H9 (cell line): ENCODE results near the gene ACSL3. TPM values are rescaled to one million over a fixed set of nuclear protein-coding genes. Genes with fewer than 3 reads are reported as not detected.

ENCODE experiments used
- DNase-seq: peaks from one replicate; pipeline ENCODE4 v3.0.0-alpha.2; 2017
- H2AFZ ChIP-seq: one replicate; pipeline ENCODE4 v1.6.1; 2013; ENCODE audit warnings: mild to moderate bottlenecking, low read length, control low read depth, moderate library complexity
- H2AK5ac ChIP-seq: 2 replicates; pipeline ENCODE4 v1.6.1; 2013; ENCODE audit warnings: low read length, control low read depth, mixed read lengths; ENCODE audit not compliant: insufficient read length
- H2BK120ac ChIP-seq: one replicate; pipeline ENCODE4 v1.6.1; 2013; ENCODE audit warnings: low read depth, mild to moderate bottlenecking, low read length, control low read depth, inconsistent platforms; ENCODE audit not compliant: poor library complexity, severe bottlenecking
- H2BK12ac ChIP-seq: 2 replicates; pipeline ENCODE4 v1.6.1; 2013; ENCODE audit warnings: low read length, control low read depth, mixed read lengths, low read depth; ENCODE audit not compliant: insufficient read length
- H2BK15ac ChIP-seq: 2 replicates; pipeline ENCODE4 v1.6.1; 2013; ENCODE audit warnings: low read depth, low read length, control low read depth
- H2BK20ac ChIP-seq: one replicate; pipeline ENCODE4 v1.6.1; 2013; ENCODE audit warnings: low read depth, mild to moderate bottlenecking, low read length, control low read depth, inconsistent platforms; ENCODE audit not compliant: poor library complexity, severe bottlenecking
- H2BK5ac ChIP-seq: 2 replicates; pipeline ENCODE4 v1.6.1; 2013; ENCODE audit warnings: low read length, control low read depth, mixed read lengths; ENCODE audit not compliant: insufficient read length
- H3K14ac ChIP-seq: 2 replicates; pipeline ENCODE4 v1.6.1; 2013; ENCODE audit warnings: low read length, control low read depth; ENCODE audit not compliant: insufficient read depth
- H3K18ac ChIP-seq: 2 replicates; pipeline ENCODE4 v1.6.1; 2013; ENCODE audit warnings: low read depth, mild to moderate bottlenecking, mixed read lengths, low read length, control low read depth; ENCODE audit not compliant: insufficient read length
- H3K23ac ChIP-seq: 2 replicates; pipeline ENCODE4 v1.6.1; 2013; ENCODE audit warnings: low read length, control low read depth, mixed read lengths, low read depth; ENCODE audit not compliant: insufficient read length
- H3K23me2 ChIP-seq: 2 replicates; pipeline ENCODE4 v1.6.1; 2013; ENCODE audit warnings: low read depth, mild to moderate bottlenecking, mixed read lengths, low read length, control low read depth; ENCODE audit not compliant: insufficient read length, poor library complexity, severe bottlenecking
- H3K27ac ChIP-seq: 2 replicates; pipeline ENCODE4 v1.5.1; 2013; ENCODE audit warnings: low read length, control low read depth, mixed read lengths, low read depth; ENCODE audit not compliant: insufficient read length
- H3K27me3 ChIP-seq: 2 replicates; pipeline ENCODE4 v1.6.1; 2013; ENCODE audit warnings: low read length, control low read depth, inconsistent platforms; ENCODE audit not compliant: insufficient read depth
- H3K4ac ChIP-seq: 2 replicates; pipeline ENCODE4 v1.6.1; 2013; ENCODE audit warnings: low read depth, mild to moderate bottlenecking, control low read depth, inconsistent platforms, low read length, moderate library complexity
- H3K4me1 ChIP-seq: 2 replicates; pipeline ENCODE4 v1.6.1; 2013; ENCODE audit warnings: low read length, control low read depth, inconsistent platforms; ENCODE audit not compliant: insufficient read depth
- H3K4me2 ChIP-seq: 2 replicates; pipeline ENCODE4 v1.6.1; 2013; ENCODE audit warnings: low read length, control low read depth, mixed read lengths; ENCODE audit not compliant: insufficient read length, insufficient read depth
- H3K56ac ChIP-seq: 2 replicates; pipeline ENCODE4 v1.6.1; 2013; ENCODE audit warnings: low read depth, mild to moderate bottlenecking, mixed read lengths, low read length, control low read depth; ENCODE audit not compliant: insufficient read length
- H3K79me1 ChIP-seq: 2 replicates; pipeline ENCODE4 v1.6.1; 2013; ENCODE audit warnings: low read depth, mild to moderate bottlenecking, moderate library complexity, low read length, control low read depth, inconsistent platforms; ENCODE audit not compliant: insufficient read depth, poor library complexity, severe bottlenecking
- H3K79me2 ChIP-seq: 2 replicates; pipeline ENCODE4 v1.6.1; 2013; ENCODE audit warnings: low read length, control low read depth, inconsistent platforms; ENCODE audit not compliant: insufficient read depth
- H3K9ac ChIP-seq: 2 replicates; pipeline ENCODE4 v1.6.1; 2013; ENCODE audit warnings: low read length, control low read depth, mixed read lengths; ENCODE audit not compliant: insufficient read length; ENCODE audit errors: extremely low read depth
- H3K9me3 ChIP-seq: one replicate; pipeline ENCODE4 v1.6.1; 2013; ENCODE audit warnings: low read depth, low read length, inconsistent platforms; ENCODE audit not compliant: control insufficient read depth
- H3T11ph ChIP-seq: one replicate; pipeline ENCODE4 v1.6.1; 2013; ENCODE audit warnings: mild to moderate bottlenecking, low read length, control low read depth, inconsistent platforms
- H4K20me1 ChIP-seq: one replicate; pipeline ENCODE4 v1.6.1; 2013; ENCODE audit not compliant: control insufficient read depth, insufficient read length, insufficient read depth
- H4K5ac ChIP-seq: 2 replicates; pipeline ENCODE4 v1.6.1; 2013; ENCODE audit warnings: low read depth, mild to moderate bottlenecking, mixed read lengths, low read length, control low read depth; ENCODE audit not compliant: insufficient read length
- H4K8ac ChIP-seq: replicated peaks from 2 replicates; pipeline ENCODE4 v1.6.1; 2013; ENCODE audit warnings: low read length, control low read depth, mixed read lengths, low read depth; ENCODE audit not compliant: insufficient read length
- H4K91ac ChIP-seq: 2 replicates; pipeline ENCODE4 v1.6.1; 2013; ENCODE audit warnings: low read depth, mild to moderate bottlenecking, moderate library complexity, mixed read lengths, low read length, control low read depth; ENCODE audit not compliant: insufficient read length
- H3K27ac Mint-ChIP-seq, 3 experiments: 2 replicates in 2 of 3; 3 replicates in 1 of 3; pipeline ENCODE4 v1.8.0; 2020 to 2021; ENCODE audit warnings: mixed read lengths in 3 of 3, mild to moderate bottlenecking in 1 of 3, moderate library complexity in 1 of 3
- H3K27me3 Mint-ChIP-seq: 2 replicates; pipeline ENCODE4 v1.8.0; 2021; ENCODE audit warnings: low read depth, mild to moderate bottlenecking, moderate library complexity, mixed read lengths
- H3K36me3 Mint-ChIP-seq, 3 experiments: 2 replicates in 2 of 3; 3 replicates in 1 of 3; pipeline ENCODE4 v1.8.0; 2020 to 2021; ENCODE audit warnings: low read depth in 3 of 3, mixed read lengths in 3 of 3; ENCODE audit not compliant: insufficient read depth in 1 of 3
- H3K4me1 Mint-ChIP-seq, 2 experiments: 2 replicates each; pipeline ENCODE4 v1.8.0; 2020; ENCODE audit warnings: mixed read lengths in 2 of 2
- H3K4me3 Mint-ChIP-seq, 2 experiments: 2 replicates in 1 of 2; 3 replicates in 1 of 2; pipeline ENCODE4 v1.8.0; 2020 to 2021; ENCODE audit warnings: mild to moderate bottlenecking in 2 of 2, mixed read lengths in 2 of 2, moderate library complexity in 1 of 2
- H3K9me3 Mint-ChIP-seq, 2 experiments: 2 replicates in 1 of 2; 3 replicates in 1 of 2; pipeline ENCODE4 v1.8.0; 2020; ENCODE audit warnings: mild to moderate bottlenecking in 2 of 2, mixed read lengths in 2 of 2, moderate library complexity in 1 of 2
- WGBS: extraction: QIAGEN DNeasy Blood & Tissue Kit; methylation state at CpG from one replicate; pipeline ENCODE4 v1.1.7; 2013; ENCODE audit warnings: missing lambda C conversion rate, low lambda C conversion rate, mixed read lengths; ENCODE audit not compliant: insufficient read length; ENCODE audit errors: extremely low coverage; 5-methylcytosine and 5-hydroxymethylcytosine counted together
- total RNA-seq: library from RNA; stranded (reverse); gene quantifications from 2 replicates; pipeline ENCODE4 v1.2.1, GENCODE V29; 2021
- TF ChIP-seq, protein P1 (sequence below): fragments of 200-600 bp; sonication (generic); conservative IDR thresholded peaks from 3 replicates; pipeline ENCODE4 v1.8.0; 2021; ENCODE audit warnings: antibody characterized with exemption, mild to moderate bottlenecking

Gene ACSL3
- total RNA-seq, 1 experiment from 2014 or later = 60.9 TPM

DNA sequence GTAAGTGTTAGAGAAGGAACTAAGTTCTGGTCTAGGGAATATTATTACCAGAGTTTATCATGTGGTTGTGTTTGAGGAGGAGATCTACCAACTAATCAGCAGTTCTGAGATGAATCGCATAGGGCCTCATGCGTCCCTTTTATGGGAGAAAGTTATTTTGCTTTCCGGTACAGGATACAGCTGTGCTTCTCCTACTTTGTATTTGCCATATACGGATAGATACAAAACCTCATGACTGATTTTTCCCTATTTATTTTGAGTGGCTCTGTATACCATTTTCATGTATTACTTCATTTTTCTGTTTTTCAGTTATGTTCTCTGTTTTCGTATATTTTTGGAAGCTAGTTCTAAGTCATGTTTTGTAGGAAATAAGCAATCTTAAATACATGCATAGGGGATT, 66.8 kb downstream of the ACSL3 start:
- TF ChIP-seq, protein P1, sequence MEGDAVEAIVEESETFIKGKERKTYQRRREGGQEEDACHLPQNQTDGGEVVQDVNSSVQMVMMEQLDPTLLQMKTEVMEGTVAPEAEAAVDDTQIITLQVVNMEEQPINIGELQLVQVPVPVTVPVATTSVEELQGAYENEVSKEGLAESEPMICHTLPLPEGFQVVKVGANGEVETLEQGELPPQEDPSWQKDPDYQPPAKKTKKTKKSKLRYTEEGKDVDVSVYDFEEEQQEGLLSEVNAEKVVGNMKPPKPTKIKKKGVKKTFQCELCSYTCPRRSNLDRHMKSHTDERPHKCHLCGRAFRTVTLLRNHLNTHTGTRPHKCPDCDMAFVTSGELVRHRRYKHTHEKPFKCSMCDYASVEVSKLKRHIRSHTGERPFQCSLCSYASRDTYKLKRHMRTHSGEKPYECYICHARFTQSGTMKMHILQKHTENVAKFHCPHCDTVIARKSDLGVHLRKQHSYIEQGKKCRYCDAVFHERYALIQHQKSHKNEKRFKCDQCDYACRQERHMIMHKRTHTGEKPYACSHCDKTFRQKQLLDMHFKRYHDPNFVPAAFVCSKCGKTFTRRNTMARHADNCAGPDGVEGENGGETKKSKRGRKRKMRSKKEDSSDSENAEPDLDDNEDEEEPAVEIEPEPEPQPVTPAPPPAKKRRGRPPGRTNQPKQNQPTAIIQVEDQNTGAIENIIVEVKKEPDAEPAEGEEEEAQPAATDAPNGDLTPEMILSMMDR = no peak
- H3T11ph ChIP-seq = no peak overlapping the region

More for the DNA sequence above, 66.8 kb downstream of the ACSL3 start:
- no peak overlapping the region for H3K56ac ChIP-seq
- H3K23ac ChIP-seq = no peak overlapping the region
- H3K79me1 ChIP-seq = no peaks in the 10 kb centered on the region
- H3K9me3 ChIP-seq = no peaks in the 10 kb centered on the region
- H3K9me3 Mint-ChIP-seq = no peaks in the 10 kb centered on the region
- no peak overlapping the region for H3K18ac ChIP-seq
- no peak overlapping the region for H3K4ac ChIP-seq
- no peak overlapping the region for H3K4me2 ChIP-seq
- no peaks in the 10 kb centered on the region for H3K27me3 Mint-ChIP-seq
- no peak overlapping the region for H4K5ac ChIP-seq
- H3K27ac Mint-ChIP-seq = no peak overlapping the region
- H4K91ac ChIP-seq = no peak overlapping the region
- no peak overlapping the region for H2BK120ac ChIP-seq
- H3K9ac ChIP-seq = no peak overlapping the region
- no peak overlapping the region for H3K14ac ChIP-seq
- no peak overlapping the region for H2AFZ ChIP-seq
- no peaks in the 10 kb centered on the region for H3K79me2 ChIP-seq
- H3K36me3 Mint-ChIP-seq = peaks cover 35 to 59% (median 59%) of the 10 kb centered on the region in 3 experiments
- no peaks in the 10 kb centered on the region for H3K23me2 ChIP-seq
- H2BK12ac ChIP-seq = no peak overlapping the region
- no peaks in the 10 kb centered on the region for H3K4me1 ChIP-seq
- no peak overlapping the region for H3K4me3 Mint-ChIP-seq
- H3K27ac ChIP-seq = no peak overlapping the region
- WGBS = no CpG with 5 or more reads among the region's 5 CpGs
- no peaks in the 10 kb centered on the region for H4K20me1 ChIP-seq
- no peak overlapping the region for H2BK15ac ChIP-seq
- H3K27me3 ChIP-seq = no peaks in the 10 kb centered on the region
- no peak overlapping the region for H2BK5ac ChIP-seq
- H2BK20ac ChIP-seq = no peak overlapping the region
- no peak overlapping the region for H4K8ac ChIP-seq
- no peak overlapping the region for H2AK5ac ChIP-seq
- DNase-seq = no peak
- peaks cover 0 to 3% of the 10 kb centered on the region in 2 experiments; a peak in 1 of 4 replicates for H3K4me1 Mint-ChIP-seq
